HepG2 (cell line): ENCODE measurements around the gene NOXO1. TPM values are rescaled to one million over a fixed set of nuclear protein-coding genes. Genes with fewer than 3 reads are reported as not detected.

ENCODE experiments used
- ATF2 ChIP-seq: sonication (generic); formaldehyde crosslinking; IDR thresholded peaks from 2 replicates; pipeline ENCODE4 v1.4.0; 2020; ENCODE audit warnings: missing genetic modification reagents
- FLYWCH1 ChIP-seq: sonication (generic); formaldehyde crosslinking; IDR thresholded peaks from 2 replicates; pipeline ENCODE4 v1.8.1; 2023; ENCODE audit warnings: mild to moderate bottlenecking, missing genetic modification reagents
- GPBP1L1 ChIP-seq: sonication (generic); formaldehyde crosslinking; IDR thresholded peaks from 2 replicates; pipeline ENCODE4 v1.5.0; 2020; ENCODE audit warnings: mild to moderate bottlenecking, missing genetic modification reagents
- GTF2F1 ChIP-seq: fragments of 150-350 bp; IDR thresholded peaks from 2 replicates; pipeline ENCODE4 v1.6.1; 2014; ENCODE audit warnings: low read length
- HES4 ChIP-seq: sonication (generic); formaldehyde crosslinking; IDR thresholded peaks from 2 replicates; pipeline ENCODE4 v1.9.0; 2021; ENCODE audit warnings: mild to moderate bottlenecking, missing genetic modification reagents, borderline replicate concordance
- KDM3A ChIP-seq: IDR thresholded peaks from 2 replicates; pipeline ENCODE4 v1.6.1; 2018; ENCODE audit warnings: low read depth, missing compliant biosample characterization
- LBX2 ChIP-seq: sonication (generic); formaldehyde crosslinking; IDR thresholded peaks from 2 replicates; pipeline ENCODE4 v1.5.0; 2020; ENCODE audit warnings: missing genetic modification reagents, mild to moderate bottlenecking, borderline replicate concordance
- NCOA2 ChIP-seq: sonication (generic); formaldehyde crosslinking; IDR thresholded peaks from 2 replicates; pipeline ENCODE4 v1.8.0; 2022; ENCODE audit warnings: inconsistent platforms
- NCOA5 ChIP-seq: sonication (generic); formaldehyde crosslinking; IDR thresholded peaks from 2 replicates; pipeline ENCODE4 v1.4.0; 2020; ENCODE audit warnings: missing genetic modification reagents
- NFATC3 ChIP-seq: sonication (generic); formaldehyde crosslinking; IDR thresholded peaks from 2 replicates; pipeline ENCODE4 v1.5.1; 2020; ENCODE audit warnings: mild to moderate bottlenecking, missing genetic modification reagents
- NFYB ChIP-seq: sonication (generic); formaldehyde crosslinking; IDR thresholded peaks from 2 replicates; pipeline ENCODE4 v1.4.0; 2020; ENCODE audit warnings: missing genetic modification reagents
- PHF8 ChIP-seq: sonication (generic); formaldehyde crosslinking; IDR thresholded peaks from 2 replicates; pipeline ENCODE4 v1.5.0; 2020; ENCODE audit warnings: missing genetic modification reagents
- POLR2G ChIP-seq: fragments of 200-400 bp; formaldehyde crosslinking; IDR thresholded peaks from 2 replicates; pipeline ENCODE4 v1.6.1; 2018; ENCODE audit warnings: mild to moderate bottlenecking, low read depth, low read length, moderate library complexity
- RBAK ChIP-seq: sonication (generic); formaldehyde crosslinking; IDR thresholded peaks from 2 replicates; pipeline ENCODE4 v1.5.1; 2020; ENCODE audit warnings: mild to moderate bottlenecking, missing genetic modification reagents
- RBM22 ChIP-seq: fragments of 200-400 bp; formaldehyde crosslinking; optimal IDR thresholded peaks from 2 replicates; pipeline ENCODE3; 2017; ENCODE audit warnings: mild to moderate bottlenecking, low read length, moderate library complexity
- SAP130 ChIP-seq: IDR thresholded peaks from 2 replicates; pipeline ENCODE4 v1.6.1; 2016; ENCODE audit warnings: low read depth
- SOX6 ChIP-seq, 2 experiments: fragments of 450-650 bp in 1 of 2; sonication (generic) in 1 of 2; formaldehyde crosslinking in 1 of 2; IDR thresholded peaks; 2 replicates each; pipeline versions ENCODE4 v1.4.0 to v1.6.1; 2017 to 2020; ENCODE audit warnings: antibody characterized with exemption in 1 of 2, mild to moderate bottlenecking in 1 of 2, missing genetic modification reagents in 1 of 2
- U2AF1 ChIP-seq: fragments of 200-400 bp; formaldehyde crosslinking; optimal IDR thresholded peaks from 2 replicates; pipeline ENCODE3; 2017; ENCODE audit warnings: mild to moderate bottlenecking, low read depth, low read length
- XRCC5 ChIP-seq: fragments of 200-400 bp; formaldehyde crosslinking; optimal IDR thresholded peaks from 2 replicates; pipeline ENCODE3; 2017; ENCODE audit warnings: mild to moderate bottlenecking, low read length
- ZBTB49 ChIP-seq: sonication (generic); formaldehyde crosslinking; IDR thresholded peaks from 2 replicates; pipeline ENCODE4 v1.4.0; 2020; ENCODE audit warnings: missing genetic modification reagents, borderline replicate concordance
- ZFP62 ChIP-seq: sonication (generic); formaldehyde crosslinking; IDR thresholded peaks from 2 replicates; pipeline ENCODE4 v1.4.0; 2020; ENCODE audit warnings: missing genetic modification reagents
- ZNF207 ChIP-seq: fragments of 450-650 bp; IDR thresholded peaks from 2 replicates; pipeline ENCODE4 v1.6.1; 2016; ENCODE audit warnings: antibody characterized with exemption, borderline replicate concordance
- ZNF383 ChIP-seq: sonication (generic); formaldehyde crosslinking; IDR thresholded peaks from 2 replicates; pipeline ENCODE4 v1.4.0; 2020; ENCODE audit warnings: missing genetic modification reagents, mild to moderate bottlenecking, borderline replicate concordance
- ZNF446 ChIP-seq: sonication (generic); formaldehyde crosslinking; IDR thresholded peaks from 2 replicates; pipeline ENCODE4 v1.5.0; 2020; ENCODE audit warnings: mild to moderate bottlenecking, missing genetic modification reagents
- ZNF605 ChIP-seq: sonication (generic); formaldehyde crosslinking; IDR thresholded peaks from 2 replicates; pipeline ENCODE4 v1.8.0; 2022; ENCODE audit warnings: mild to moderate bottlenecking, missing genetic modification reagents
- polyA plus RNA-seq, 8 experiments: library from polyadenylated mRNA; depleted of rRNA in 3 of 8; stranded (reverse) in 7 of 8; unstranded in 1 of 8; fragments of >200 nt; fragmentation: Illumina TruSeq in 4 of 8; extraction: Trizol in 4 of 8; gene quantifications; 2 replicates each; pipeline versions ENCODE4 v1.2.1 to v1.2.3, GENCODE V29; 2011 to 2016; ENCODE audit warnings: low read depth in 4 of 8, missing spikeins in 1 of 8, mixed read lengths in 1 of 8; ENCODE audit not compliant: insufficient read depth in 1 of 8
- total RNA-seq, 5 experiments: library from RNA; depleted of rRNA; stranded (reverse); fragments of >200 nt; fragmentation: Illumina TruSeq; extraction: Trizol; gene quantifications; 2 replicates each; pipeline ENCODE4 v1.2.3, GENCODE V29; 2016; ENCODE audit warnings: low read depth in 1 of 5

NOXO1 gene
- total and polyA plus RNA-seq, 2 of the 13 experiments (the other 11 are each of a cell fraction or from before 2014, with no cell fraction given): 0.69 to 1.4 TPM

- TF ChIP-seq ZBTB49 (CRISPR knock-in tag) (no peak), RBAK (CRISPR knock-in tag) (no peak), NFATC3 (CRISPR knock-in tag) (no peak), XRCC5 (no peak), RBM22 (no peak), LBX2 (0 out of 2 replicates have a peak, but pooled peaks have one; percentile 24), KDM3A (CRISPR knock-in tag) (0 out of 2 replicates have a peak, but pooled peaks have one; percentile 18), SAP130 (CRISPR knock-in tag) (peak; percentile 83), ATF2 (CRISPR knock-in tag) (peak; percentile 66; the same call in 1 of the 2 replicates), GPBP1L1 (CRISPR knock-in tag) (no peak), HES4 (peak; percentile 55; the same call in 1 of the 2 replicates), NCOA2 (CRISPR knock-in tag) (no peak), ZNF383 (no peak), PHF8 (CRISPR knock-in tag) (peak; percentile 66), POLR2G (peak; percentile 73), GTF2F1 (no peak), FLYWCH1 (no peak), SOX6 (IDR thresholded peaks at IDR 0.05) (no peak), SOX6 (CRISPR knock-in tag; IDR thresholded peaks at IDR 0.05) (peak; percentile 45; the same call in 1 of the 2 replicates), ZNF446 (CRISPR knock-in tag) (peak; percentile 62; the same call in 1 of the 2 replicates), ZNF207 (no peak), NFYB (CRISPR knock-in tag) (peak; percentile 30; the same call in 1 of the 2 replicates), ZNF605 (CRISPR knock-in tag) (peak; percentile 82), U2AF1 (no peak), NCOA5 (CRISPR knock-in tag) (no peak), ZFP62 (CRISPR knock-in tag) (no peak)
These were observed 42.1 kb upstream of the NOXO1 start (continued) for GRCh38 chr16:2023092-2024031.
